IPS DF 4.7 (cell line): Measurements from ENCODE around the gene CATSPERD.
"Not testable (repeated sequence)": the region's sequence is repeated elsewhere in the genome, so short reads cannot be mapped to it uniquely, and the experiment has no call there.

Source experiments
- DNase-seq: peaks from one replicate; pipeline ENCODE4 v3.0.0-alpha.2; 2013; ENCODE audit warnings: low spot score; ENCODE audit errors: extremely low read depth

CATSPERD gene

DNA sequence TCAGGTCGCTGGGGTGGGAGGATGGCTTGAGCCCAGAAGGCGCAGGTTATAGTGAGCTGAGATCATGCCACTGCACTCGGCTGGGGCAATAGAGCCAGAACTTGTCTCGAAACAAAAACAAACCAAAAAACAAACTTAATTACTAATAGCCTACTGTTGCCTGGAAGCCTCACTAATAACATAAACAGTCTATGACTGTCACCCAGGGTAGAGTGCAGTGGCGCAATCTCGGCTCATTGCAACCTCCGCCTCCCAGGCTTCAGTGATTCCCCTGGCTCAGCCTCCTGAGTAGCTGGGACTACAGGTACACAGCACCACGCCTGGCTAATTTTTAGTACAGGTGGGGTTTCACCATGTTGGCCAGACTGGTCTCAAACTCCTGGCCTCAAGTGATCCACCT, 18.0 kb downstream of the CATSPERD start:
- no peak for DNase-seq

DNA sequence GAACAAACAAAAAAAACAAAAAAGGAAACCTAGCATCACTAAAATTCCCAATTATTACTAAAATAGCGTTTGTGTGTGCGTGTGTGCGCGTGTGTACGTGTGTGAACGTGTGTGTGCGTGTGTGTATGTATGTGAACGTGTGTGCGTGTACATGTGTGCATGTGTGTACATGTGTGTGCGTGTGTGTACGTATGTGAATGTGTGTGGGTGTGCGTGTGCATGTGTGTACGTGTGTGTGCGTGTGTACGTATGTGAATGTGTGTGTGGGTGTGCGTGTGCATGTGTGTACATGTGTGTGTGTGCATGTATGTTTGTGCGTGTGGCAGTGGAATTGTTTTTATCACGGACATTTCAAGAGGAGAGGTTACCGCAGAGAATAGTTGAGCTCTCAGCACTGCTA, 21.6 kb downstream of the CATSPERD start:
- no peak for DNase-seq

DNA sequence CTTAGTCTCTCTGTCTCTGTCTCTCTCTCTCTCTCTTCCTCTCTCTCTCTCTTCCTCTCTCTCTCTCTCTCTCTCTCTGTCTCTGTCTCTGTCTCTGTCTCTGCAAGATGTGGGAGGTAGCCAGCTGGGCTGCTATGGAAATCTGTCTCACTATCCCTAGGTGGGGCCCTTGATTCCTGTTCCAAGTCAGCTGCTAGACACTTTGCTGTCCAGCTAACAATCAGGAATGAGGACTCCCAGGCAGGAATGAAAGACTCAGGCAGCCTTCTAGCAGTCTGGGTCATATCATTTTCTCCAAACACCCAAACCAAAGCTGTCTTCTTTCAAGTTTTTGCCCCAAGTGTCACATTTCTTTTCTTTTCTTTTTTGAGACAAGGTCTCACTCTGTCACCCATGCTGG, 23.2 kb downstream of the CATSPERD start:
- no peak for DNase-seq

DNA sequence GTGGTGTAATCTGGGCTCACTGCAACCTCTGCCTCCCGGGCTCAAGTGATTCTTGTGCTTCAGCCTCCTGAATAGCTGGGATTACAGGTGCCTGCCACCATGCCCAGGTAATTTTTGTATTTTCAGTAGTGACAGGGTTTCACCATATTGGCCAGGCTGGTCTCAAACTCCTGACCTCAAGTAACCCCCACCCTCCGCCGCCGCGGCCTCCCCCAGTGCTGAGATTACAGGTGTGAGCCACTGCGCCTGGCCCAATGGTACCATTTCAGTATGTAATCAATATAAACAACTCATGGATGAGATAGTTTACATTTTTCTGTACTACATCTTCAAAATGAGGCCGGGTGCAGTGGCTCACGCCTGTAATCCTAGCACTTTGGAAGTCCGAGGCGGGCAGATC, 24.6 kb downstream of the CATSPERD start:
- DNase-seq, result not testable (repeated sequence)

DNA sequence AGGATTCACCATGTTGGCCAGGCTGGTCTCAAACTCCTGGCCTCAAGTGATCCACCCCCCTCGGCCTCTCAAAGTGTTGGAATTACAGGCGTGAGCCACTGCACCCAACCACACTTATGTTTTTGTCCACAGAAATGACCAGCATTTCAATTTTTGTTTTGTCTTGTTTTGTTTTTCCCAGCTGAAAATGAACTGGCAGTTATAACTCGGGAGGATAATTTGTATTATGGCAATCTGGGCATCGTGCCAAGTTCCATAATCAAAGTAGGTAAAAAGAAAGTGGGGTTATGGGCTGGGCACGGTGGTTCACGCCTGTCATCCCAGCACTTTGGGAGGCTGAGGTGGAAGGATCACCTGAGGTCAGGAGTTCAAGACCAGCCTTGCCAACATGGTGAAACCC, 28.5 kb downstream of the CATSPERD start:
- DNase-seq, result not testable (repeated sequence)

DNA sequence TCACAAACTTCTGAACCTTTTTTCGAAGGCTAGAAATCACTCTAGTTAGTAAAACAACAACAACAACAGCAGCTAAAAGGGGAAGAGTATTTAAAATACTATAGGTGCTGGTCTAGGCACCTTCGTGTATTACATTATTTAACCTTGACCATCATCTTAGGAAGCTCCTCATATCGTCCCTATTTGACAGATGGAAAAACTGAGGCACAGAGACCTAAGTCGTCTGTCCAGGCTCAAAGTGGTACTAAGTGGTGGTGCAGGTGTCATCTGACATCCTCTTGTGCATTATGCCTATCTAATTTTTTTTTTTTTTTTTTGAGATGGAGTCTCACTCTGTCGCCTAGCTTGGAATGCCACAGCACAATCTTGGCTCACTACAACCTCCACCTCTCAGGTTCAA, 29.1 kb downstream of the CATSPERD start:
- no peak for DNase-seq

DNA sequence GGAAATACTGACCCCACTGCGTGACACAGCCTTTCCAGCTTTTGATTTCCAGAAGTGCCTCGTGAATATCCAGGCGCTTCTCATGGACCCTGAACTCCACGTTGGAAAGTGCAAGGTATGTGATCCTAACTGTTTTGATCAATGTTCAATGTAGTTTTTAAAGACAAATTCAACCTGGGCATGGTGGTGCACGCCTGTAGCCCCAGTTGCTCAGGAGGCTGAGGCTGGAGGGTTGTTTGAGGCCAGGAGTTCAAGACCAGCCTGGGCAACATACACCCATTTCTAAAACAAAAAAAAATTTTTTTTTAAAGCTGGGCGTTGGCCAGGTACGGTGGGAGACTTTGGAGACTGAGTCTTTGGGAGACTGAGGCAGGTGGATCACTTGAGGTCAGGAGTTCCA, 31.3 kb downstream of the CATSPERD start:
- no peak for DNase-seq

DNA sequence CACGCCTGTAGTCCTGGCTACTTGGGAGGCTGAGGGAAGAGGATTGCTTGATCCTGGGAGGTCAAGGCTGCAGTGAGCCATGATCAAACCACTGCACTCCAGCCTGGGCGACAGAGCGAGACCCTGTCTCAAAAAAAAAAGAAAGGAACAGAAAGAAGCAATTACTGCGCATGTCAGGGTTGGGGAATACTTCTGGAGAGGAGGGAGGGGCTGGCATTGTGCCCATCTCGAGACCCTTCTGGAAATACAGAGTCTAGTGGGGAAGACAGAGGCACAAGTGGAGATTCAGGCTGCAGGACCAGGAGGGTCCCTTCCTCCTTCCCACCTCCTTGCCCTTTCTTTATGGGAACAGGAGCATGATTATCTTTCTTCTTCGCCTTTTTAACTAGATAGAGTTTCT, 33.3 kb downstream of the CATSPERD start:
- DNase-seq, result no peak

DNA sequence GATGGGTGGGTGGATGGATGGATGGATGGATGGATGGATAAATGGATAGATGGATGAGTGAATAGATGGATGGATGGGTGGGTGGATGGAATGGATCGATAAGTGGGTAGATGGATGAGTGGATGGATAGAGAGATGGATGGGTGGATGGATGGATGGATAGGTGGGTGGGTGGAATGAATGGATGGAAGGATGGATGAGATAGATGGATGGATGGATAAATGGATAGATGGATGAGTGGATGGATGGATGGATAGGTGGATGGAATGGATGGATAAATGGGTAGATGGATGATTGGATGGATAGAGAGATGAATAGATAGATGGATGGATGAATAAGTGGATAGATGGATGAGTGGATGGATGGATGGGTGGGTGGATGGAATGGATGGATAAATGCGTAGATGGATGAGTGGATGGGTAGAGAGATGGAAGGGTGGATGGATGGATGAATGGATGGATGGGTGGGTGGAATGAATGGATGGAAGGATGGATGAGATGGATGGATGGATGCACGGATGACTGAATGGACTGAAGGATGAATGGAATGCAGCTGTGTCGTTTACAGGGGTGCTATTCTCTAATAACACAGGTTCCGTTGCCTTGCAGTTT, 42.3 kb downstream of the CATSPERD start:
- no peak for DNase-seq

DNA sequence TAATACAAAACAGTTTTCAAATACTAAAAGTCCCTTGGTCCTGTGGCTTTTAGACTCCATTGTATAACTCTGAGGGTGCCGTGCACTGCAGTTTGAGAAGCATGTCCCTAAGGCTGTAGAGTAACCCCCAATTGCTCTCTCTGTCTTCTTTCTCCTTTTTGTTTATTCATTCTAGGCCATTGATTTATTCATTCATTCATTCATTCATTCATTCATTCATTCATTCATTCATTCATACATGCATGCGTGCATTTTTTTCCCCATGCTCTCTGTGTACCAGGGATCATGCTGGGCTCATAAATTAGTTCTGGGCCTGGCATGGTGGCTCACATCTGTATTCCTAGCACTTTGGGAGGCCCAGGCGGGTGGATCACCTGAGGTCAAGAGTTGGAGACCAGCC, 44.8 kb downstream of the CATSPERD start:
- no peak for DNase-seq

DNA sequence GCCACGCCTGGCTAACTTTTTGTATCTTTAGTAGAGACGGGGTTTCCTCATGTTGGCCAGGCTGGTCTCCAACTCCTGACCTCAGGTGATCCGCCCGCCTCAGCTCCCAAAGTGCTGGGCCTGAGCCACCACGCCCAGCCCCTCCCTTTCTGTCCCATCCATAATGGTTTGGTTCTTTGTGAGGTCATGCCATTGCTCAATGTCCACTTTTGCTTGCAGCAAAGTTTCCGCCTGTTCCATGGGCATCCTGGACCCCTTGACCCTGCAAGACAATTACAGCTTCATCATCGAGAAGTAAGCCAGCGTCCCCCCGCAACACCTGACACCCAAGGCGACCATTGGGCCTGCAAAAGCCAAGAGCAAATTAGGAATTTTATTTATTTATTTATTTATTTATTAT, 47.5 kb downstream of the CATSPERD start:
- DNase-seq, result no peak

DNA sequence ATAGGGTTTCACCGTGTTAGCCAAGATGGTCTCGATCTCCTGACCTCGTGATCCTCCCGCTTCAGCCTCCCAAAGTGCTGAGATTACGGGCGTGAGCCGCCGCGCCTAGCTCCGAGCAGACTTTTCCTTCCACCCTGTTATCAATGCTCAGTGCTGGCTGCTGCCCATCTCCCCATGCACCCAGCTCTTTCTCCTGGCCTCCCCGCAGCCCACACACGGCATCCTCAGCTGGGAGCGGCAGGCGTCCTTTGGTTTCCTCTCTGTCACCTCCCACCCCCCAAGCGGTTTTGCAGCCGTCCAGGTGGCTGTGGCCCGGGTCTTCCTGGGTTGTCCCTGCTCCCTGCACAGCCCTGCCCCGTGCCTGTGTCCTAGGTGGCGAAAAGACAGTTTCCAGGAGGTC, 52.0 kb downstream of the CATSPERD start:
- no peak for DNase-seq

DNA sequence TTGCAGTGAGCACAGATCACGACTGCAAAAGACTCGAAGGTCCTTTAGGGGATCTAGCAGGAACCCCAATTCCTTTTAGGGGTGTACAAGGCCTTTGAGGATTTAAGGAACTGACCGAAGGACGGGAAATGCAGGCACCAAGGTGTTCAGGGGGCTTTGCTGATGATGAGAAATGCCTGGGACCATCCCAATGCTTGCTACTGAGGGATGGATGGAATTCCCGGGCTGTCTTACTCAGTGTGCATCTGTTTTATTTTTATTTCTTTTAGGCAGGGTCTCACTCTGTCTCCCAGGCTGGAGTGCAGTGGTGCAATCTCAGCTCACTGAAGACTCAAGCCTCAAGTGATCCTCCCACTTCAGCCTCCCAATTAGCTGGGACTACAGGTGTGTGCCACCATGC, 52.8 kb downstream of the CATSPERD start:
- DNase-seq, result no peak

DNA sequence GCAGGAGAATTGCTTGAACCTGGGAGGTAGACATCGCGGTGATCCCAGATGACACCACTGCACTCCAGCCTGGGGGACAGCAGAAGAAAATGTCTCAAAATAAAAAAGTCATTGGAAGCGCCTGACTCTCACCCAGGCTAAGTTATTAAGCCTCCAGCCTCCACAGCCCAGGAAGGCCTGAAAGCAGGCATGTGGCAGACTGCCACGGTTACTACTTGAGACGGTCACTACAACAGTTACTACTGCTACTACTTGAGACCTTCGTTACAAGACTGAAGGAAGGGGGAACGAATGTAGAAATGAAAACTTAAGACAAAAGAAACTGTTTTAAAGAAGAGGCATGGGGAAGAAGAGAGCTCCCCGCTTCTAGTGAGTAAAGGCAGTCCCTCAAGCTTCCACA, 54.5 kb downstream of the CATSPERD start:
- no peak for DNase-seq

DNA sequence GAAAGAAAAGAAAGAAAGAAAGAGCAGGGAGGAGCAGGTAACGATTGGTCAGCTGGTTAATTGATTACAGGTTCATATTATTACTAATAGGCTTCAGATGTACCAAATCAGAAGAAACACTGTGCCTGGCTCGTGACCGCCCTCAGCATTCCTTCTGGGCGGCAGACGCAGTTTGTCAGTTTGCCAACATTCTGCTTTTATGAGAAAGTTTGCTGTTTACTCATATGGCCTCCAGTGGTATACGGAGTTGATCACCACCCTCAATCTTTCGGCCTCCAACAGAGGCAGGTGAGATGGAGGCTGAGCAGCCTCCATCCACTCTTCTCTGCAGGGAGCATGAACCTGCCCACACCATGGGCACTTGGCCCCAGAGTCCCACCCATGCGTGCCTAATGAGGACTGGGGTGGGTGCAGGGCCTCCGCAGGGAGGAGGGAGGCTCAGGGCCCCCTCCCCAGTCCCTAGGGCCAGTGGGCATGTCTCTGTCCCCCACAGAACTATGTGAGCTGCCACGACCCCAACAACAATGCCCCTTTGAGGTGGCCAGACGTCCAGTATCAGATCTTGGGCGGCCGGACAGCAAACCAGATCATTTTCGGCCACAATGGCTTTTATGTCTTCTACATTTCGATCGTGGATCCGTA, 55.4 kb downstream of the CATSPERD start:
- no peak for DNase-seq

DNA sequence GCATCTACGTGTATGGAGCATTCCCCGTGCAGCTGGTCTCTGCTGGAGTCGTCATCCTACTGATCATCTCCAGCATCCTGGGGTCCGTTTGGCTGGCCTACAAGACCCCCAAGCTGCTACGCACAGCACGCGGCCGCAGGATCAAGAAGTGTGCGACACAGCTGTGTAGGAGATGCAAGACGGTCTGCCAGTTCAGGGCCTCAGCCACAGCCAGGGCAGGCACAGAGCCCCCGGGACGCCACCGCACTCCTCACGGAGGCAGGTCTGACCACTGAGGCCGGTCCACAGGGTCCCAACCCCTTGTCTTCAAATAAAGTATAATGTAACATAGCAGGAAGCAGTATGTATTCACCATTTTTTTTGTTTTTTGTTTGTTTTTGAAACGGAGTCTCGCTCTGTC, 58.0 kb downstream of the CATSPERD start:
- DNase-seq, result no peak

DNA sequence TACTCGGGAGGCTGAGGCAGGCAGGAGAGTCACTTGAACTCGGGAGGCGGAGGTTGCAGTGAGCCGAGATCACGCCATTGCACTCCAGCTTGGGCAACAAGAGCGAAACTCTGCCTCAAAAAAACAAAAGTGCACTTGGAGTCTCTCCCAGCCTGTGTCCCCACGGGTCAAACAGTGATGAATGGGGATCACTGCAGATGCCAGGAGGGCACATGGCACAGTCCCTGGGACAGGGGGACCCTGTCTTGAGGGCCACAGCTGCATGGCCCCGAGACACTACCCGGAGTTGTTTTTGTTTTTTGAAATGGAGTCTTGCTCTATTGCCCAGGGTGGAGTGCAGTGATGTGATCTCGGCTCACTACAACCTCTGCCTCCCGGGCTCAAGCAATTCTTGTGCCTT, 60.5 kb downstream of the CATSPERD start:
- not testable (repeated sequence) for DNase-seq

DNA sequence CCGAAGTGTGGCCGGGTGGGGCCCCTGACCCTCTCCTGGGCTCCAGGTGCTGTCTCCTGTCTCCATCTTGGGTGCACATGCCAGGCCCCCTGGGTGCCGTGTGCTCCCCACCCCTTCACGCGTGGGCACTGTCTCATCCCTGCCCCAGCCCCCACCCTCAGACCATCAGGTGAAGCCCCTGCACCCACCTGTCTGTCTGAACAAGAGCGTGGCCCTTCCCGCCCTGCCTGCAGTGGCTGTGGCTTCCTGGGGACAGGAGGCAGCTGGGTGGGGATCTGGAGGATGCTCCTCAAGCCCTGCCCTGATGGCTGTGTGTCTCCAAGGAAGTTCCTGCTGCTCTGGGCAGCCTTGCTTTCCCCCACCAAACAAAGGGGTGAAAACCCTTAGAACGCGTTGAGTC, 61.9 kb downstream of the CATSPERD start:
- no peak for DNase-seq

DNA sequence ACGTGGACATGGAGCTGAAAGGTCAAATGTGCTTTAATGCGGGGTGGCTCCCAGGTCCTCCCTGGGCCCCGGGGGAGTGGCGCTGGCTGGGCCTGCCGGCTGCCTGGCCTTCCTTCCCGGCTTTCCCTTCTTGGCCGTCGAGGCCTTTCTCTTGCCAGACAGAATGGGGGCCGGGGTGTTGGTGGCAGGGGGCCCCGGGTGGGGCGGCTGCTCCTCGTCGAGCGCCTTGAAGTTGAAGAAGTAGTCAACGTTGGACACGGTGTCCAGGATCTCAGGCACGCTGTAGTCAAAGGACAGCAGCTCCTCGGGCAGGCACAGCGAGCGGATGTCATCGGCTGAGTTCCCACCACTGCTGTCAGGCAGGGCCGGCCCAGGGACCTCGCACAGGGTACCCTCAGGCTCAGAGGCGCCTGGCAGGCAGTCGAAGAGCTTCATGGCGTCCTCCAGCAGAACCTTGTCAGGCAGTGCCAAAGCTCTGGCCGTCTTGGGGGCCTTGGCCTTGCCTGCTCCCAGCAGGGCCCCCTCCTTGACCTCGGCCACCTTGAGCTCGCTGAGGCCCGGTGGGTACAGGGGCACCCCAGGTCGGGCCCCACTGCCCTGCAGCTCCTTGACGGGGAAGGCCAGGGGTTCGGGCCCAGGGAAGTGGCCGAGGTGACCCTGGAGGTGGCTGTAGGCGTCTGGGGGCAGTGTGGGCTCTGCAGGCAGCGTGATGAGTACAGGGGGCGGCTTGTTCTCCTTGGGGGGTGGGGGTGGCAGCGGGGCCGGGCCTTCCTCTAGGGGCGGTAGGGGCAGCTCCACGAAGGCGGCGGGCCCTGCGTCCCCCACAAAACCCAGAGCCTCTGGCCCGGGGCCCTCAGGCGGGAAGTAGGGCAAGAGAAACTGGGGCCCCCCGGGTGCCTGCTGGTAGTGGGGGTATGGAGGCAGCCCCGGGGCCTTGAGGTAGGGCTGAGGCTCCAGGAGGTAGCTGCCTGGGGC, 62.8 kb downstream of the CATSPERD start:
- no peak for DNase-seq

DNA sequence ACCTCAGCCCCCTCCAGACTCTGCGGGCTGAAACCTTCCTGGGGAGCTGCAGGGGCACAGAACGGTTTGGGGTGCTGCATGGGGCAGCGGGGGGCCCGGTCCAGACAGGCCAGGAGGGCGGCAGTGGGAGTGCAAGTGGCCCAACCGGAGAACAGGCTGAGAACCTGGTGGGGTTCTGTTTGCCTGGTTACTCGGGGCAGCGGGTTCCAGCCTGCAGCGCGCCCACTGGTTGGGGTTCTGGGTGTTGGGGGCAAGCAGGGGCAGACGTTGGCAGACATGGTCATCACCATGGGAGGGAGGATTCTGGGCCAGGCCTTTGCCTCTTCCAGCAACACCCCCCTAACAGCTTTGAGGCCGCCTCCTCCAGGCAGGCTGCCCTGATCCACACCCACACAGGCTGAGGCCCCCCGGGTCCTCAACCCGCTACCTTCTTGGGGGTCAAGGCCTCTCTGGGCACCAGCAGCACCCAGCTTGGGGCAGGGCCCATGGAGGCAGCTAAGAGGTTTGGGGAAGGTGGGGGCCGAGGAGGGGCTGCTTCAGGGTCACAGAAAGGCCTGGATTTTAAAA, 64.2 kb downstream of the CATSPERD start, which contains the start of gene PRR22:
TSS of gene PRR22 (minus strand) at position 166 of the 567 bp plus-strand sequence. CDS start at position 80, 86 bp downstream.
- DNase-seq, result no peak

DNA sequence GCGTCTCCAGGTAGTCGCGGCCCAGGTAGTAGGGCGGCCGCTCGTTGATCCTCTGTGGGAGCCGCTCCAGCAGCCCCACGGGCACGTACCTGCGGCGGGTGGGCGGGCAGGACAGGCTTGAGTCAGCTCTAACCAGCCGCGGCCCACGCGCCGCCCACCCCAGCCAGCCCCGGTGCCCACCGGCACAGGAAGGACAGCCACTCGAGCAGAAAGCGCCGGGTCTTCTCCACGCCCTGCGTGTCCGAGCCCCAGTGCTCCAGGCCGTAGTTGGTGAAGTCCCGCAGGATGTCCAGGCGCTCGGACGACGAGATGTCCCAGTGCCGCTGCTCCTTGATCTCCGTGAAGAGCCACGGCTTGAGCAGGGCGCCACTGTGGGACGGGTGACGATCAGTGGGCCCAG, 65.0 kb downstream of the CATSPERD start:
- DNase-seq, result no peak
